ENCODE results near the gene RSBN1L.

GRCh38 chr7:77710067-77710466, 13.8 kb downstream of the RSBN1L start:
- TF ChIP-seq CTCF (conservative IDR thresholded peaks at IDR 0.05; ENCODE audit: low read length) (no peak), EZH2phosphoT487 (IDR thresholded peaks at IDR 0.05; ENCODE audit: borderline replicate concordance) (no peak)
